HepG2 (cell line): ENCODE results near the gene SFR1. TPM values are rescaled to one million over a fixed set of nuclear protein-coding genes. Genes with fewer than 3 reads are reported as not detected.
A peak's percentile ranks its signal among the peaks of the same experiment; 100 is the strongest.

Source experiments
- FOXO1 ChIP-seq: sonication (generic); formaldehyde crosslinking; IDR thresholded peaks from 2 replicates; pipeline ENCODE4 v1.4.0; 2020; ENCODE audit warnings: missing genetic modification reagents
- JUN ChIP-seq: sonication (generic); formaldehyde crosslinking; IDR thresholded peaks from 2 replicates; pipeline ENCODE4 v1.4.0; 2020; ENCODE audit warnings: mild to moderate bottlenecking, missing genetic modification reagents
- MTA3 ChIP-seq: sonication (generic); formaldehyde crosslinking; IDR thresholded peaks from 2 replicates; pipeline ENCODE4 v1.4.0; 2020; ENCODE audit warnings: missing genetic modification reagents
- NCOA5 ChIP-seq: sonication (generic); formaldehyde crosslinking; IDR thresholded peaks from 2 replicates; pipeline ENCODE4 v1.4.0; 2020; ENCODE audit warnings: missing genetic modification reagents
- SIX4 ChIP-seq: sonication (generic); formaldehyde crosslinking; IDR thresholded peaks from 2 replicates; pipeline ENCODE4 v1.4.0; 2020; ENCODE audit warnings: missing genetic modification reagents
- SNAI1 ChIP-seq: sonication (generic); formaldehyde crosslinking; IDR thresholded peaks from 2 replicates; pipeline ENCODE4 v1.5.0; 2020; ENCODE audit warnings: mild to moderate bottlenecking, missing genetic modification reagents, borderline replicate concordance
- SP140L ChIP-seq: sonication (generic); formaldehyde crosslinking; IDR thresholded peaks from 2 replicates; pipeline ENCODE4 v1.4.0; 2020; ENCODE audit warnings: missing genetic modification reagents, borderline replicate concordance
- ZNF383 ChIP-seq: sonication (generic); formaldehyde crosslinking; IDR thresholded peaks from 2 replicates; pipeline ENCODE4 v1.4.0; 2020; ENCODE audit warnings: missing genetic modification reagents, mild to moderate bottlenecking, borderline replicate concordance
- ZSCAN9 ChIP-seq: IDR thresholded peaks from 2 replicates; pipeline ENCODE4 v1.6.1; 2016; ENCODE audit warnings: borderline replicate concordance
- polyA plus RNA-seq, 8 experiments: library from polyadenylated mRNA; depleted of rRNA in 3 of 8; stranded (reverse) in 7 of 8; unstranded in 1 of 8; fragments of >200 nt; fragmentation: Illumina TruSeq in 4 of 8; extraction: Trizol in 4 of 8; gene quantifications; 2 replicates each; pipeline versions ENCODE4 v1.2.1 to v1.2.3, GENCODE V29; 2011 to 2016; ENCODE audit warnings: low read depth in 4 of 8, missing spikeins in 1 of 8, mixed read lengths in 1 of 8; ENCODE audit not compliant: insufficient read depth in 1 of 8
- total RNA-seq, 5 experiments: library from RNA; depleted of rRNA; stranded (reverse); fragments of >200 nt; fragmentation: Illumina TruSeq; extraction: Trizol; gene quantifications; 2 replicates each; pipeline ENCODE4 v1.2.3, GENCODE V29; 2016; ENCODE audit warnings: low read depth in 1 of 5
- TF ChIP-seq, protein P1 (sequence below): sonication (generic); formaldehyde crosslinking; IDR thresholded peaks from 2 replicates; pipeline ENCODE4 v1.8.0; 2022; ENCODE audit warnings: missing genetic modification reagents, mild to moderate bottlenecking, moderate library complexity, borderline replicate concordance
- TF ChIP-seq, protein P2 (sequence below): sonication (generic); formaldehyde crosslinking; IDR thresholded peaks from 2 replicates; pipeline ENCODE4 v1.5.1; 2020; ENCODE audit warnings: missing genetic modification reagents, mild to moderate bottlenecking, borderline replicate concordance
- TF ChIP-seq, protein P3 (sequence below): sonication (generic); formaldehyde crosslinking; IDR thresholded peaks from 2 replicates; pipeline ENCODE4 v1.4.0; 2020; ENCODE audit warnings: missing genetic modification reagents, borderline replicate concordance
- TF ChIP-seq, protein P4 (sequence below): IDR thresholded peaks from 2 replicates; pipeline ENCODE4 v1.6.1; 2012; ENCODE audit warnings: low read length, improper control_type of control experiment
- TF ChIP-seq, protein P5 (sequence below): sonication (generic); formaldehyde crosslinking; IDR thresholded peaks from 2 replicates; pipeline ENCODE4 v1.5.1; 2020; ENCODE audit warnings: missing genetic modification reagents, mild to moderate bottlenecking, borderline replicate concordance
- TF ChIP-seq, protein P6 (sequence below): IDR thresholded peaks from 2 replicates; pipeline ENCODE4 v1.6.1; 2012; ENCODE audit warnings: inconsistent platforms

The SFR1 gene
- total and polyA plus RNA-seq, 2 of the 13 experiments (the other 11 are each of a cell fraction or from before 2014, with no cell fraction given) = 2.2 to 6.1 TPM

DNA sequence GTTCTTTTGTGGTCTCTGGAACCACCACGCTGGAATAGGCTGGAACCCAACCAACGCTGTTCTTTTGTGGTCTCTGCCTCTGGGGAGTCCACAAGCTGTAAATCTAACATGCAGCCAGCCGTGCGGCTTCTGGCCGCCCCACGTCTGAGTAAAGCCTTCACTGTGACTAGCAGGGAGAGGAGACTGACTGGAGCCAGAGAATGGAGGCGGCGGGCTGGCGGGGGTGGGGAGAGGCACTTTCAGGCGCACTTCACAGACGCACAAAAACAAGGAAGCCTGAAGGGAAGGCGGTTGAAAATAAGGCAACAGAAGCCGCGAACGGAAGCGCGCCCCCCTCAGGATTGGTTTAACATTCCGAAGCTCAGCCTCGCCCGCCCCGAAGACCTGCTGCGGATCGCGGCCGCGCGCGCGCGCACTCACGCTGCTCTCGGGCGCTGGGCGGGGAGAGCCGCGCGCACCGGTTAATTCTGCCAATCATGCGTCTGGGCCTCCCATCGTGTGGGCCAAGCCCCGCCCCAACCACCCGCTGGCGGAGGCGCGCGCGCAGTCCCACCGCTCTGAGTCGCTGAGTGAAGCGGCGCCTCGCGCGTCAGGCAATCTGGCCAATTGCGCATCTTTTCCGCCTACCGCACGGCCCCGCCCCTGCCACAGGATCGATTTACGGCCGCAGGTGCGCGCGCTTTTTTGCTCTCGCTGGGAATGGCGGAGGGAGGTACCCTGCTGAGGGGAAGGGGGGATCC lies at the start of gene SFR1 (continued):
- TF ChIP-seq ZNF383 (CRISPR knock-in tag) (no peak), FOXO1 (CRISPR knock-in tag) (0 out of 2 replicates have a peak, but pooled peaks have one; percentile 46), ZSCAN9 (CRISPR knock-in tag) (peak; percentile 70; the same call in 1 of the 2 replicates), SP140L (CRISPR knock-in tag) (no peak), JUN (no peak), NCOA5 (CRISPR knock-in tag) (no peak), MTA3 (CRISPR knock-in tag) (no peak), SIX4 (CRISPR knock-in tag) (peak; percentile 54; the same call in 1 of the 2 replicates), SNAI1 (CRISPR knock-in tag) (no peak)
- TF ChIP-seq, protein P1, sequence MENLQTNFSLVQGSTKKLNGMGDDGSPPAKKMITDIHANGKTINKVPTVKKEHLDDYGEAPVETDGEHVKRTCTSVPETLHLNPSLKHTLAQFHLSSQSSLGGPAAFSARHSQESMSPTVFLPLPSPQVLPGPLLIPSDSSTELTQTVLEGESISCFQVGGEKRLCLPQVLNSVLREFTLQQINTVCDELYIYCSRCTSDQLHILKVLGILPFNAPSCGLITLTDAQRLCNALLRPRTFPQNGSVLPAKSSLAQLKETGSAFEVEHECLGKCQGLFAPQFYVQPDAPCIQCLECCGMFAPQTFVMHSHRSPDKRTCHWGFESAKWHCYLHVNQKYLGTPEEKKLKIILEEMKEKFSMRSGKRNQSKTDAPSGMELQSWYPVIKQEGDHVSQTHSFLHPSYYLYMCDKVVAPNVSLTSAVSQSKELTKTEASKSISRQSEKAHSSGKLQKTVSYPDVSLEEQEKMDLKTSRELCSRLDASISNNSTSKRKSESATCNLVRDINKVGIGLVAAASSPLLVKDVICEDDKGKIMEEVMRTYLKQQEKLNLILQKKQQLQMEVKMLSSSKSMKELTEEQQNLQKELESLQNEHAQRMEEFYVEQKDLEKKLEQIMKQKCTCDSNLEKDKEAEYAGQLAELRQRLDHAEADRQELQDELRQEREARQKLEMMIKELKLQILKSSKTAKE (CRISPR knock-in tag) = no peak
- TF ChIP-seq, protein P2, sequence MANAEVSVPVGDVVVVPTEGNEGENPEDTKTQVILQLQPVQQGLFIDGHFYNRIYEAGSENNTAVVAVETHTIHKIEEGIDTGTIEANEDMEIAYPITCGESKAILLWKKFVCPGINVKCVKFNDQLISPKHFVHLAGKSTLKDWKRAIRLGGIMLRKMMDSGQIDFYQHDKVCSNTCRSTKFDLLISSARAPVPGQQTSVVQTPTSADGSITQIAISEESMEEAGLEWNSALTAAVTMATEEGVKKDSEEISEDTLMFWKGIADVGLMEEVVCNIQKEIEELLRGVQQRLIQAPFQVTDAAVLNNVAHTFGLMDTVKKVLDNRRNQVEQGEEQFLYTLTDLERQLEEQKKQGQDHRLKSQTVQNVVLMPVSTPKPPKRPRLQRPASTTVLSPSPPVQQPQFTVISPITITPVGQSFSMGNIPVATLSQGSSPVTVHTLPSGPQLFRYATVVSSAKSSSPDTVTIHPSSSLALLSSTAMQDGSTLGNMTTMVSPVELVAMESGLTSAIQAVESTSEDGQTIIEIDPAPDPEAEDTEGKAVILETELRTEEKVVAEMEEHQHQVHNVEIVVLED (CRISPR knock-in tag) = peak; percentile 91
- TF ChIP-seq, protein P3, sequence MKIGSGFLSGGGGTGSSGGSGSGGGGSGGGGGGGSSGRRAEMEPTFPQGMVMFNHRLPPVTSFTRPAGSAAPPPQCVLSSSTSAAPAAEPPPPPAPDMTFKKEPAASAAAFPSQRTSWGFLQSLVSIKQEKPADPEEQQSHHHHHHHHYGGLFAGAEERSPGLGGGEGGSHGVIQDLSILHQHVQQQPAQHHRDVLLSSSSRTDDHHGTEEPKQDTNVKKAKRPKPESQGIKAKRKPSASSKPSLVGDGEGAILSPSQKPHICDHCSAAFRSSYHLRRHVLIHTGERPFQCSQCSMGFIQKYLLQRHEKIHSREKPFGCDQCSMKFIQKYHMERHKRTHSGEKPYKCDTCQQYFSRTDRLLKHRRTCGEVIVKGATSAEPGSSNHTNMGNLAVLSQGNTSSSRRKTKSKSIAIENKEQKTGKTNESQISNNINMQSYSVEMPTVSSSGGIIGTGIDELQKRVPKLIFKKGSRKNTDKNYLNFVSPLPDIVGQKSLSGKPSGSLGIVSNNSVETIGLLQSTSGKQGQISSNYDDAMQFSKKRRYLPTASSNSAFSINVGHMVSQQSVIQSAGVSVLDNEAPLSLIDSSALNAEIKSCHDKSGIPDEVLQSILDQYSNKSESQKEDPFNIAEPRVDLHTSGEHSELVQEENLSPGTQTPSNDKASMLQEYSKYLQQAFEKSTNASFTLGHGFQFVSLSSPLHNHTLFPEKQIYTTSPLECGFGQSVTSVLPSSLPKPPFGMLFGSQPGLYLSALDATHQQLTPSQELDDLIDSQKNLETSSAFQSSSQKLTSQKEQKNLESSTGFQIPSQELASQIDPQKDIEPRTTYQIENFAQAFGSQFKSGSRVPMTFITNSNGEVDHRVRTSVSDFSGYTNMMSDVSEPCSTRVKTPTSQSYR (CRISPR knock-in tag) = peak; percentile 20; the same call in 1 of the 2 replicates
- TF ChIP-seq, protein P4, sequence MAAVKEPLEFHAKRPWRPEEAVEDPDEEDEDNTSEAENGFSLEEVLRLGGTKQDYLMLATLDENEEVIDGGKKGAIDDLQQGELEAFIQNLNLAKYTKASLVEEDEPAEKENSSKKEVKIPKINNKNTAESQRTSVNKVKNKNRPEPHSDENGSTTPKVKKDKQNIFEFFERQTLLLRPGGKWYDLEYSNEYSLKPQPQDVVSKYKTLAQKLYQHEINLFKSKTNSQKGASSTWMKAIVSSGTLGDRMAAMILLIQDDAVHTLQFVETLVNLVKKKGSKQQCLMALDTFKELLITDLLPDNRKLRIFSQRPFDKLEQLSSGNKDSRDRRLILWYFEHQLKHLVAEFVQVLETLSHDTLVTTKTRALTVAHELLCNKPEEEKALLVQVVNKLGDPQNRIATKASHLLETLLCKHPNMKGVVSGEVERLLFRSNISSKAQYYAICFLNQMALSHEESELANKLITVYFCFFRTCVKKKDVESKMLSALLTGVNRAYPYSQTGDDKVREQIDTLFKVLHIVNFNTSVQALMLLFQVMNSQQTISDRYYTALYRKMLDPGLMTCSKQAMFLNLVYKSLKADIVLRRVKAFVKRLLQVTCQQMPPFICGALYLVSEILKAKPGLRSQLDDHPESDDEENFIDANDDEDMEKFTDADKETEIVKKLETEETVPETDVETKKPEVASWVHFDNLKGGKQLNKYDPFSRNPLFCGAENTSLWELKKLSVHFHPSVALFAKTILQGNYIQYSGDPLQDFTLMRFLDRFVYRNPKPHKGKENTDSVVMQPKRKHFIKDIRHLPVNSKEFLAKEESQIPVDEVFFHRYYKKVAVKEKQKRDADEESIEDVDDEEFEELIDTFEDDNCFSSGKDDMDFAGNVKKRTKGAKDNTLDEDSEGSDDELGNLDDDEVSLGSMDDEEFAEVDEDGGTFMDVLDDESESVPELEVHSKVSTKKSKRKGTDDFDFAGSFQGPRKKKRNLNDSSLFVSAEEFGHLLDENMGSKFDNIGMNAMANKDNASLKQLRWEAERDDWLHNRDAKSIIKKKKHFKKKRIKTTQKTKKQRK = no peak
- TF ChIP-seq, protein P5, sequence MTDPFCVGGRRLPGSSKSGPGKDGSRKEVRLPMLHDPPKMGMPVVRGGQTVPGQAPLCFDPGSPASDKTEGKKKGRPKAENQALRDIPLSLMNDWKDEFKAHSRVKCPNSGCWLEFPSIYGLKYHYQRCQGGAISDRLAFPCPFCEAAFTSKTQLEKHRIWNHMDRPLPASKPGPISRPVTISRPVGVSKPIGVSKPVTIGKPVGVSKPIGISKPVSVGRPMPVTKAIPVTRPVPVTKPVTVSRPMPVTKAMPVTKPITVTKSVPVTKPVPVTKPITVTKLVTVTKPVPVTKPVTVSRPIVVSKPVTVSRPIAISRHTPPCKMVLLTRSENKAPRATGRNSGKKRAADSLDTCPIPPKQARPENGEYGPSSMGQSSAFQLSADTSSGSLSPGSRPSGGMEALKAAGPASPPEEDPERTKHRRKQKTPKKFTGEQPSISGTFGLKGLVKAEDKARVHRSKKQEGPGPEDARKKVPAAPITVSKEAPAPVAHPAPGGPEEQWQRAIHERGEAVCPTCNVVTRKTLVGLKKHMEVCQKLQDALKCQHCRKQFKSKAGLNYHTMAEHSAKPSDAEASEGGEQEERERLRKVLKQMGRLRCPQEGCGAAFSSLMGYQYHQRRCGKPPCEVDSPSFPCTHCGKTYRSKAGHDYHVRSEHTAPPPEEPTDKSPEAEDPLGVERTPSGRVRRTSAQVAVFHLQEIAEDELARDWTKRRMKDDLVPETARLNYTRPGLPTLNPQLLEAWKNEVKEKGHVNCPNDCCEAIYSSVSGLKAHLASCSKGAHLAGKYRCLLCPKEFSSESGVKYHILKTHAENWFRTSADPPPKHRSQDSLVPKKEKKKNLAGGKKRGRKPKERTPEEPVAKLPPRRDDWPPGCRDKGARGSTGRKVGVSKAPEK (CRISPR knock-in tag) = no peak
- TF ChIP-seq, protein P6, sequence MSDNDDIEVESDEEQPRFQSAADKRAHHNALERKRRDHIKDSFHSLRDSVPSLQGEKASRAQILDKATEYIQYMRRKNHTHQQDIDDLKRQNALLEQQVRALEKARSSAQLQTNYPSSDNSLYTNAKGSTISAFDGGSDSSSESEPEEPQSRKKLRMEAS = peak; percentile 75
